CD4-positive, alpha-beta memory T cell (primary cell): ENCODE results near the gene EIF4E3. TPM values are rescaled to one million over a fixed set of nuclear protein-coding genes. Genes with fewer than 3 reads are reported as not detected.

ENCODE experiments used
- CTCF ChIA-PET: fragments of 350-600 bp; sonication (Branson Sonifier 250); formaldehyde crosslinking; loops from one replicate; lab custom pipeline; 2021; ENCODE audit warnings: inconsistent platforms; ENCODE audit not compliant: partially characterized antibody; lab: Charles Lee
- POLR2A ChIA-PET: fragments of 350-600 bp; sonication (Branson Sonifier 250); formaldehyde crosslinking; loops from one replicate; lab custom pipeline; 2021; ENCODE audit not compliant: partially characterized antibody; lab: Charles Lee
- DNase-seq, 5 donors: peaks; one replicate each; pipeline versions ENCODE4 v3.0.0 to v3.0.0-alpha.2; 2020 to 2022; ENCODE audit warnings: mixed read lengths in 1 of 5
- H3K27ac ChIP-seq: one replicate; pipeline ENCODE4 v1.7.0; 2013; ENCODE audit warnings: low read depth, low read length
- H3K27me3 ChIP-seq: 2 replicates; pipeline ENCODE4 v1.7.0; 2013; ENCODE audit warnings: mild to moderate bottlenecking, low read length, moderate library complexity; ENCODE audit not compliant: insufficient read depth
- H3K36me3 ChIP-seq: 2 replicates; pipeline ENCODE4 v1.7.0; 2013; ENCODE audit warnings: mild to moderate bottlenecking, low read length, moderate library complexity; ENCODE audit not compliant: insufficient read depth
- H3K4me1 ChIP-seq: 2 replicates; pipeline ENCODE4 v1.7.0; 2013; ENCODE audit warnings: mild to moderate bottlenecking, low read length, moderate library complexity; ENCODE audit not compliant: insufficient read depth
- H3K4me3 ChIP-seq, 2 donors: one replicate each; pipeline ENCODE4 v1.7.0; 2013; ENCODE audit warnings: low read length in 2 of 2, mild to moderate bottlenecking in 1 of 2
- H3K9me3 ChIP-seq, 2 donors: one replicate each; pipeline ENCODE4 v1.7.0; 2013; ENCODE audit warnings: low read length in 2 of 2, control low read depth in 1 of 2; ENCODE audit not compliant: control insufficient read depth in 1 of 2
- H3K27ac Mint-ChIP-seq, 7 donors: one replicate each; pipeline ENCODE4 v1.8.0; 2020 to 2021; ENCODE audit warnings: mixed read lengths in 7 of 7, mild to moderate bottlenecking in 6 of 7, inconsistent platforms in 3 of 7, moderate library complexity in 3 of 7
- H3K27me3 Mint-ChIP-seq, 2 donors: one replicate each; pipeline ENCODE4 v1.8.0; 2020 to 2021; ENCODE audit warnings: mixed read lengths in 2 of 2
- H3K36me3 Mint-ChIP-seq, 2 donors: one replicate each; pipeline ENCODE4 v1.8.0; 2020 to 2021; ENCODE audit warnings: mixed read lengths in 2 of 2, inconsistent platforms in 1 of 2, mild to moderate bottlenecking in 1 of 2
- H3K4me1 Mint-ChIP-seq, 4 donors: one replicate each; pipeline ENCODE4 v1.8.0; 2020 to 2021; ENCODE audit warnings: mixed read lengths in 4 of 4, mild to moderate bottlenecking in 1 of 4
- H3K4me3 Mint-ChIP-seq, 8 donors: one replicate each; pipeline ENCODE4 v1.8.0; 2020 to 2021; ENCODE audit warnings: mixed read lengths in 8 of 8, mild to moderate bottlenecking in 7 of 8, moderate library complexity in 6 of 8, inconsistent platforms in 3 of 8
- H3K9me3 Mint-ChIP-seq, 8 donors: one replicate each; pipeline ENCODE4 v1.8.0; 2020 to 2021; ENCODE audit warnings: mixed read lengths in 8 of 8, mild to moderate bottlenecking in 5 of 8, inconsistent platforms in 3 of 8, moderate library complexity in 1 of 8
- intact Hi-C: fragments of 100-400 bp; cut with micrococcal nuclease; formaldehyde crosslinking; loops from one replicate; pipeline ENCODE4 v1.15.1; 2023
- polyA plus RNA-seq, 2 donors: library from polyadenylated mRNA; unstranded; fragments of 300-500 nt; fragmentation: Illumina TruSeq; gene quantifications; one replicate each; pipeline ENCODE4 v1.2.3, GENCODE V29; 2021
- total RNA-seq, 2 experiments: library from RNA; stranded (reverse); gene quantifications; one replicate each; pipeline ENCODE4 v1.2.3, GENCODE V29; 2021

EIF4E3 gene
- total and polyA plus RNA-seq, 4 experiments from 2014 or later = 40.7 to 58.7 (median 53.3) TPM

DNA sequence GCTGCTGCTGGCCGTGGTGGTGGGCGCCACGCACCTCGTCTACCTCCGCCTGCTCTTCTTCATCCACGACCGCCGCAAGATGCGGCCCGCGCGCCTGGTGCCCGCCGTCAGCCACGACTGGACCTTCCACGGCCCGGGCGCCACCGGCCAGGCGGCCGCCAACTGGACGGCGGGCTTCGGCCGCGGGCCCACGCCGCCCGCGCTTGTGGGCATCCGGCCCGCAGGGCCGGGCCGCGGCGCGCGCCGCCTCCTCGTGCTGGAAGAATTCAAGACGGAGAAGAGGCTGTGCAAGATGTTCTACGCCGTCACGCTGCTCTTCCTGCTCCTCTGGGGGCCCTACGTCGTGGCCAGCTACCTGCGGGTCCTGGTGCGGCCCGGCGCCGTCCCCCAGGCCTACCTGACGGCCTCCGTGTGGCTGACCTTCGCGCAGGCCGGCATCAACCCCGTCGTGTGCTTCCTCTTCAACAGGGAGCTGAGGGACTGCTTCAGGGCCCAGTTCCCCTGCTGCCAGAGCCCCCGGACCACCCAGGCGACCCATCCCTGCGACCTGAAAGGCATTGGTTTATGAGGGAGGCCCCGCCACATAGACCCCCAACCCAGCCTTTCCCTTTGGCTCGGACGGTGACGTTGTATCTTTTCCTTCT, 29.5 kb upstream of the EIF4E3 start:
- H3K27me3 Mint-ChIP-seq = peaks cover 20 to 27% of the 10 kb centered on the region in 2 donors
- H3K4me3 Mint-ChIP-seq = peak overlapping the region; percentile 61 to 91 (median 76)
- no peak overlapping the region for H3K4me3 ChIP-seq
- H3K27ac ChIP-seq = no peak overlapping the region
- H3K27ac Mint-ChIP-seq = peak overlapping the region in 1 of 7 donors; percentile 38
- POLR2A ChIA-PET = interaction anchor here (0.8 kb wide), 1 partner anchor 30 kb away, joined by 3 read pairs; the partner anchor contains the start of gene EIF4E3
- DNase-seq = no peak
- peaks cover 0 to 3% of the 10 kb centered on the region in 2 donors for H3K36me3 Mint-ChIP-seq
- H3K9me3 ChIP-seq = no peaks in the 10 kb centered on the region
- peaks cover 3 to 9% (median 5%) of the 10 kb centered on the region in 4 donors for H3K4me1 Mint-ChIP-seq
- peaks cover 0 to 4% (median 0%) of the 10 kb centered on the region in 8 donors for H3K9me3 Mint-ChIP-seq
- intact Hi-C loops = no loop called here
- H3K36me3 ChIP-seq = no peaks in the 10 kb centered on the region
- CTCF ChIA-PET = no interaction called here
- H3K27me3 ChIP-seq = peaks cover 12% of the 10 kb centered on the region
- H3K4me1 ChIP-seq = peaks cover 5% of the 10 kb centered on the region

DNA sequence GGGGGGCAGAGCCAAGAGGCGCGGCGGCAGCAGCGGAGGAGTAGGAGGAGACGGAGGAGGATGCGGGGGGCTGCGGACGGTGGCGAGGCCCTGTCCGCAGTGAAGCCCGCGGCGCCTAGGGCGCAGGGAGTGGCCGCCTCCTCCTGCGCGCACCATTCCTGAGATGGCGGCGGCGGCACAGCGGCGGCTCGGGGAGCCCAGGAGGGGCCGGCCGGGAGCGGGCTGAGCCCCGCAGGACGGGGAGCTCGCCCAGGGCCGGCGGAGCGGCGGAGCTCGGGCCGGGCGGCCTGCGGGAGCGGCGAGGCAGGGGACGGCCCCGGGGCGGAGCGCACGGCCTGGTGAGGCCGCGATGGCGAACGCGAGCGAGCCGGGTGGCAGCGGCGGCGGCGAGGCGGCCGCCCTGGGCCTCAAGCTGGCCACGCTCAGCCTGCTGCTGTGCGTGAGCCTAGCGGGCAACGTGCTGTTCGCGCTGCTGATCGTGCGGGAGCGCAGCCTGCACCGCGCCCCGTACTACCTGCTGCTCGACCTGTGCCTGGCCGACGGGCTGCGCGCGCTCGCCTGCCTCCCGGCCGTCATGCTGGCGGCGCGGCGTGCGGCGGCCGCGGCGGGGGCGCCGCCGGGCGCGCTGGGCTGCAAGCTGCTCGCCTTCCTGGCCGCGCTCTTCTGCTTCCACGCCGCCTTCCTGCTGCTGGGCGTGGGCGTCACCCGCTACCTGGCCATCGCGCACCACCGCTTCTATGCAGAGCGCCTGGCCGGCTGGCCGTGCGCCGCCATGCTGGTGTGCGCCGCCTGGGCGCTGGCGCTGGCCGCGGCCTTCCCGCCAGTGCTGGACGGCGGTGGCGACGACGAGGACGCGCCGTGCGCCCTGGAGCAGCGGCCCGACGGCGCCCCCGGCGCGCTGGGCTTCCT, 28.8 kb upstream of the EIF4E3 start, which contains the start of gene GPR27:
GPR27 (plus strand) TSS at position 155 of the 909 bp plus-strand sequence; CDS start at position 350, 195 bp downstream.
- Mint-ChIP-seq H3K36me3 (peaks cover 0 to 3% of the 10 kb centered on the region in 2 donors), H3K4me3 (peak within 1 kb of the TSS; percentile 31 to 84 (median 76)), H3K27me3 (peaks cover 19 to 27% of the 10 kb centered on the region in 2 donors), H3K4me1 (peaks cover 3 to 9% (median 5%) of the 10 kb centered on the region in 4 donors), H3K9me3 (peaks cover 0 to 4% (median 0%) of the 10 kb centered on the region in 8 donors), H3K27ac (peak within 1 kb of the TSS in 1 of 7 donors; percentile 71)
- H3K9me3 ChIP-seq = no peaks in the 10 kb centered on the region
- CTCF ChIA-PET = no interaction called here
- POLR2A ChIA-PET = no interaction called here
- H3K4me1 ChIP-seq = peaks cover 5% of the 10 kb centered on the region
- peak within 1 kb of the TSS in 1 of 2 donors; percentile 10 for H3K4me3 ChIP-seq
- peaks cover 12% of the 10 kb centered on the region for H3K27me3 ChIP-seq
- H3K27ac ChIP-seq = no peak within 1 kb of the TSS
- intact Hi-C loops = no loop called here
- no peaks in the 10 kb centered on the region for H3K36me3 ChIP-seq
- peak; percentile 20 to 45 (median 34) for DNase-seq

DNA sequence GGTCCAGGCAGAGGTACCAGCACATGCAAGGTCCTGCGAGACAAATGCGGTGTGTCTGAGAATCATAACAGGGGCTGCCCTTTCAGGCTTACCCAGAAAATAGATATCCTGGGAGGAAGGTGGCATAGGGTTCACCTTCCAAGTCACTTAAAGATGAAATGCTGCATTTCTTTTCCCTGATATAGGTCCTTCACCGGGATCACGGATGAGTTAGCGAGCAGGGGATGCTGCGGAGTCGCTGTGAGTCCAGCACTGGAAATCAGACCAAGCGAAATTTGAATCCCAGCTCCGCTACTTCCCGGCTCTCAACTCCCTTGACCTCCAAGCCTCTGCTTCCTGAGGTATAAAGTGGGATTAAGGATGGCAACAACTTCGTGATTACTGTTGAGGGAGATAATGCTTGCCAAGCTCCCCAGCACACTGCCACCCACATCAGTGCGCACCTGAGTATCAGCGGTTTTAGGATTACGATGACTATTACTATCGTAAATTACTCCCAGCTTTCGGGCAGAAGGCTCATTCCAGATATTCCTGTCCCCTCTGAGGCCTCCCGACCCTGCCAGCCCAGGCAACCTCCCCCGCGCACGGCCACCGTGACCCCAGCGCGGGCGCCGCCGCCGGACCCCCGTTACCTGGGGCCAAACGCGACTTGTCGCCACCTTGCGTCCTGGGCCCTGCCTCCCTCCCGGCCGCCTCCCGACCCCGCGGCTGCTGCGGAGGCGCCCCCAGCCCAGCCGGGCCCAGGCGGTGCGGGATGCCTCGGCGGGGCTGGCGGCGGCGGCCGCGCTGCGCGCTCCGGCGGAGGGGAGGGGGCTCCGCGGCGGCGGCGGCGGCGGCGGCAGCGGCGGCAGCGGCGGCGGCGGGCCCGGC, 27.9 kb upstream of the EIF4E3 start:
- CTCF ChIA-PET = no interaction called here
- peaks cover 5% of the 10 kb centered on the region for H3K4me1 ChIP-seq

DNA sequence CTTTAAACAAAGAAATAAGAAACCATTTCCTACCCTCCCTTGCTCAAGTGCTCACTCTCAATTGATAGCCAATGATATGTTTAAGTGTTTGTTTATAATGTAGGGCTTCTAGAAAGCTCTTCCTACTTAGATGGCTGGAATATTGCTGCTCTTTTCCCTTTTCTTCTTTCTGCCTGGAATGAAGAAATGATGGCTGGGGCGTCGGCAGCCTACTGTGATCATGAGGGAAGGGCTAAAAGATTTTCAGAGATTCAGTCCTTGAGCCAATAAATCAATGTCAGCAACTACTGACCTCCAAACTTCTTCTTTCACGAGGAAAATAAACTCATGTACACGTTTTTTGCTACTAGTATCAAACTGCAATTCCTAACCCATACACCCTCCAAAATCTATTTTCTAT, 26.4 kb upstream of the EIF4E3 start:
- Mint-ChIP-seq H3K36me3 (peaks cover 0 to 3% of the 10 kb centered on the region in 2 donors), H3K9me3 (peaks cover 0 to 4% (median 0%) of the 10 kb centered on the region in 8 donors), H3K4me1 (peaks cover 3 to 9% (median 5%) of the 10 kb centered on the region in 4 donors), H3K27me3 (peaks cover 21 to 28% of the 10 kb centered on the region in 2 donors), H3K27ac (no peak overlapping the region), H3K4me3 (peak overlapping the region in 3 of 8 donors; percentile 21 to 63 (median 25))
- no peak overlapping the region for H3K27ac ChIP-seq
- intact Hi-C loops = no loop called here
- peaks cover 5% of the 10 kb centered on the region for H3K4me1 ChIP-seq
- H3K4me3 ChIP-seq = no peak overlapping the region
- peaks cover 12% of the 10 kb centered on the region for H3K27me3 ChIP-seq
- H3K36me3 ChIP-seq = no peaks in the 10 kb centered on the region
- H3K9me3 ChIP-seq = no peaks in the 10 kb centered on the region
- no peak for DNase-seq
- ChIA-PET CTCF (interaction anchor here (0.6 kb wide), 1 partner anchor 22 kb away, joined by 3 read pairs; no protein-coding TSS in a partner anchor), POLR2A (no interaction called here)

More for the DNA sequence above, 27.9 kb upstream of the EIF4E3 start:
- H3K27ac ChIP-seq = no peak overlapping the region
- H3K4me3 Mint-ChIP-seq = peak overlapping the region; percentile 31 to 84 (median 76)
- intact Hi-C loops = no loop called here
- no peaks in the 10 kb centered on the region for H3K36me3 ChIP-seq
- peaks cover 0 to 4% (median 0%) of the 10 kb centered on the region in 8 donors for H3K9me3 Mint-ChIP-seq
- peak overlapping the region in 1 of 7 donors; percentile 71 for H3K27ac Mint-ChIP-seq
- H3K4me3 ChIP-seq = peak overlapping the region in 1 of 2 donors; percentile 10
- H3K27me3 ChIP-seq = peaks cover 12% of the 10 kb centered on the region
- peaks cover 3 to 9% (median 5%) of the 10 kb centered on the region in 4 donors for H3K4me1 Mint-ChIP-seq
- peak in 1 of 5 donors; percentile 2 for DNase-seq
- H3K9me3 ChIP-seq = no peaks in the 10 kb centered on the region
- peaks cover 21 to 28% of the 10 kb centered on the region in 2 donors for H3K27me3 Mint-ChIP-seq
- peaks cover 0 to 3% of the 10 kb centered on the region in 2 donors for H3K36me3 Mint-ChIP-seq
- POLR2A ChIA-PET = no interaction called here

DNA sequence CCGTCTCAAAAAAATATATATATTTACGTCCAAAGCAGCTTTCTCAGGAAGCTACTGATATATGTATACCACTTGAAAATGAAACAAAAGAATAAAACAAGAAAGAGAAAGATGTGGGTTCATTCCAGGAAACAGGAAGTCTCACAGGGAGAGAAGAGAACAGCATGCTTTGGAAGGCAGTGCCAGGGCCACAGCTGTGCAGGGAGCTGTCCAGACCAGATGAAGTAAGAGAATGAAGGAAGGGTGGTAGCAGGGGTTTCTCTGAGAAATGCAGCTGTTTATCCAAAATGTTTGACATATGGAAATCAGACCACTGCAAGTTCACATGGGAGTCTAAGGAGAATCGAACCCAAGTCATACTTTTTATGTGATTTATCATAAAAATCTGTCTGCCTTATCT, 19.5 kb upstream of the EIF4E3 start:
- Mint-ChIP-seq H3K27me3 (peaks cover 1 to 5% of the 10 kb centered on the region in 2 donors), H3K9me3 (peaks cover 0 to 50% (median 41%) of the 10 kb centered on the region in 8 donors), H3K4me1 (no peaks in the 10 kb centered on the region), H3K27ac (no peak overlapping the region), H3K4me3 (no peak overlapping the region), H3K36me3 (peaks cover 9 to 12% of the 10 kb centered on the region in 2 donors)
- Histone ChIP-seq H3K4me1 (no peaks in the 10 kb centered on the region), H3K27me3 (no peaks in the 10 kb centered on the region), H3K36me3 (no peaks in the 10 kb centered on the region), H3K27ac (no peak overlapping the region), H3K9me3 (peaks cover 0 to 14% of the 10 kb centered on the region in 2 donors), H3K4me3 (no peak overlapping the region)
- no peak for DNase-seq
- intact Hi-C loops = no loop called here
- POLR2A ChIA-PET = no interaction called here
- CTCF ChIA-PET = interaction anchor here (1.0 to 2.3 kb wide), 3 partner anchors 11 to 15 kb away, joined by 3 to 6 read pairs (median 3); no protein-coding TSS in a partner anchor

DNA sequence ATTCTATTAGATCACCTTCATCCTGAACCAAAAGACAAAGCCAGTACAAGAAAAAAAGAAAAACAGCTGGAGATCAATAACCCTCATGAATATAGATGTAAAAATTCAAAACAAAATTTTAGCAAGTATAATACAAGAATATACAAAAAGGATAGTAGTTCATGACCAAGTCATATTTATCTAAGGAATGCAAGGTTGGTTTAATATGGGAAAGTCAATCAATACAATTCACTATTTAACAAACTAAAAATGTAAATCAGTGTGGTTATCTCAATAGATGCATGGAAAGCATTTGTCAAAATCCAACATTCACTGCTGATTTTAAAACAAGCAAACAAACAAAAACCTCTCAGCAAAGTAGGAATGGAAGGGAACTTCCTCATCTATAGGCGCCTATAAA, 17.4 kb upstream of the EIF4E3 start:
- no peaks in the 10 kb centered on the region for H3K4me1 ChIP-seq
- Mint-ChIP-seq H3K27ac (no peak overlapping the region), H3K4me1 (no peaks in the 10 kb centered on the region), H3K27me3 (peaks cover under 1 to 5% of the 10 kb centered on the region in 2 donors), H3K36me3 (peaks cover 9 to 12% of the 10 kb centered on the region in 2 donors), H3K4me3 (no peak overlapping the region), H3K9me3 (peaks cover 0 to 52% (median 44%) of the 10 kb centered on the region in 8 donors)
- POLR2A ChIA-PET = no interaction called here
- CTCF ChIA-PET = no interaction called here
- no peaks in the 10 kb centered on the region for H3K36me3 ChIP-seq
- no peak for DNase-seq
- no peaks in the 10 kb centered on the region for H3K27me3 ChIP-seq
- intact Hi-C loops = no loop called here
- H3K9me3 ChIP-seq = peaks cover 0 to 14% of the 10 kb centered on the region in 2 donors
- H3K27ac ChIP-seq = no peak overlapping the region
- H3K4me3 ChIP-seq = no peak overlapping the region
